T-cell (primary cell): ENCODE results near the gene ZFHX3. TPM values are rescaled to one million over a fixed set of nuclear protein-coding genes. Genes with fewer than 3 reads are reported as not detected.

Experiments used
- ATAC-seq, 4 experiments: fragments of 200-7000 bp in 3 of 4; fragments of 150-1000 bp in 1 of 4; cut with Tn5 transposase; replicated peaks in 1 of 4; 1 replicate in 3 of 4; 2 replicates in 1 of 4; pipeline ENCODE4 v1.10.0; 2021; ENCODE audit warnings: moderate library complexity in 3 of 4, mild to moderate bottlenecking in 2 of 4, moderate number of reproducible peaks in 1 of 4
- CTCF ChIA-PET, 2 donors: fragments of 300-600 bp; sonication (Branson Sonifier 250); formaldehyde crosslinking; loops; one replicate each; lab custom pipeline; 2022; ENCODE audit warnings: antibody characterized with exemption in 2 of 2; lab: Charles Lee
- POLR2A ChIA-PET, 2 donors: fragments of 300-600 bp; sonication (Branson Sonifier 250); formaldehyde crosslinking; loops; one replicate each; lab custom pipeline; 2022; ENCODE audit warnings: antibody characterized with exemption in 2 of 2; lab: Charles Lee
- DNase-seq, 35 experiments: peaks; one replicate each; pipeline versions ENCODE4 v3.0.0 to v3.0.0-alpha.2; 2013 to 2023
- H3K27ac ChIP-seq: one replicate; pipeline ENCODE4 v1.5.1; 2013; ENCODE audit warnings: low read length
- H3K27me3 ChIP-seq, 2 experiments: replicated peaks in 1 of 2; 1 replicate in 1 of 2; 2 replicates in 1 of 2; pipeline versions ENCODE4 v1.6.1 to v1.7.0; 2013; ENCODE audit warnings: low read length in 1 of 2, mixed read lengths in 1 of 2; ENCODE audit not compliant: control insufficient read depth in 2 of 2, insufficient read depth in 2 of 2; ENCODE audit errors: extremely low read depth in 1 of 2
- H3K36me3 ChIP-seq, 2 donors: 1 replicate in 1 of 2; 2 replicates in 1 of 2; pipeline versions ENCODE4 v1.6.1 to v1.7.0; 2013; ENCODE audit warnings: low read length in 1 of 2; ENCODE audit not compliant: control insufficient read depth in 2 of 2, insufficient read depth in 1 of 2; ENCODE audit errors: extremely low read depth in 1 of 2
- H3K4me1 ChIP-seq, 2 experiments: 1 replicate in 1 of 2; 2 replicates in 1 of 2; pipeline versions ENCODE4 v1.6.1 to v1.7.0; 2013; ENCODE audit warnings: low read length in 2 of 2, mixed read lengths in 1 of 2; ENCODE audit not compliant: insufficient read depth in 2 of 2, control insufficient read depth in 1 of 2; ENCODE audit errors: extremely low read depth in 1 of 2
- H3K4me3 ChIP-seq, 2 donors: 1 replicate in 1 of 2; 2 replicates in 1 of 2; pipeline versions ENCODE4 v1.5.1 to v1.7.0; 2013; ENCODE audit warnings: mild to moderate bottlenecking in 2 of 2, low read length in 1 of 2, moderate library complexity in 1 of 2; ENCODE audit not compliant: control insufficient read depth in 1 of 2; ENCODE audit errors: extremely low read depth in 1 of 2
- H3K9me3 ChIP-seq: 2 replicates; pipeline ENCODE4 v1.7.0; 2013
- H3K27ac Mint-ChIP-seq, 2 donors: one replicate each; pipeline ENCODE4 v1.8.0; 2020 to 2021; ENCODE audit warnings: mild to moderate bottlenecking in 2 of 2, mixed read lengths in 2 of 2
- H3K27me3 Mint-ChIP-seq, 2 donors: one replicate each; pipeline ENCODE4 v1.8.0; 2021 to 2022; ENCODE audit warnings: mixed read lengths in 2 of 2
- H3K36me3 Mint-ChIP-seq: one replicate; pipeline ENCODE4 v1.8.0; 2021; ENCODE audit warnings: mixed read lengths
- H3K4me1 Mint-ChIP-seq, 3 donors: one replicate each; pipeline ENCODE4 v1.8.0; 2020 to 2022; ENCODE audit warnings: mixed read lengths in 3 of 3, mild to moderate bottlenecking in 1 of 3
- H3K4me3 Mint-ChIP-seq, 3 donors: one replicate each; pipeline ENCODE4 v1.8.0; 2020 to 2022; ENCODE audit warnings: mild to moderate bottlenecking in 3 of 3, mixed read lengths in 3 of 3, moderate library complexity in 3 of 3
- H3K9me3 Mint-ChIP-seq, 3 donors: one replicate each; pipeline ENCODE4 v1.8.0; 2020 to 2022; ENCODE audit warnings: mixed read lengths in 3 of 3
- WGBS: methylation state at CpG from one replicate; pipeline ENCODE4 v1.1.5; 2013; ENCODE audit warnings: missing lambda C conversion rate; ENCODE audit not compliant: insufficient coverage; 5-methylcytosine and 5-hydroxymethylcytosine counted together
- total RNA-seq, 35 experiments: library from RNA in 6 of 35; stranded (reverse) in 6 of 35; fragments of 120-200 nt in 1 of 35; gene quantifications; one replicate each; pipeline versions ENCODE4 v1.2.1 to v1.2.4 and lab custom pipeline; 2013 to 2026

Gene ZFHX3
- total RNA-seq, 5 donors from 2014 or later (not counting 1 experiment from before 2014, with no cell fraction given), result 0.35 to 2.1 (median 1.0) TPM

- peaks cover 14 to 28% of the 10 kb centered on the region in 2 experiments for H3K4me1 ChIP-seq
- Mint-ChIP-seq H3K27me3 (peaks cover 56 to 71% of the 10 kb centered on the region in 2 donors), H3K4me1 (peaks cover 12 to 36% (median 25%) of the 10 kb centered on the region in 3 donors)
Measured at GRCh38 chr16:73062001-73062616, 14.2 kb upstream of the ZFHX3 start.

GRCh38 chr16:73060892-73061490 lies 13.1 kb upstream of the ZFHX3 start:
- no peak overlapping the region for H3K4me3 Mint-ChIP-seq
- Histone ChIP-seq H3K4me1 (peaks cover 19 to 28% of the 10 kb centered on the region in 2 experiments), H3K4me3 (no peak overlapping the region), H3K27ac (no peak overlapping the region), H3K27me3 (peaks cover 39 to 47% of the 10 kb centered on the region in 2 experiments), H3K36me3 (no peaks in the 10 kb centered on the region), H3K9me3 (no peaks in the 10 kb centered on the region)
- DNase-seq (no peak), ATAC-seq (no peak)
- ChIA-PET POLR2A (no interaction called here), CTCF (no interaction called here)
- no peaks in the 10 kb centered on the region for H3K36me3 Mint-ChIP-seq
- WGBS, result 73% methylated on average over 2 of the region's 4 CpGs
- peaks cover 67 to 74% of the 10 kb centered on the region in 2 donors for H3K27me3 Mint-ChIP-seq
- peaks cover 13 to 42% (median 32%) of the 10 kb centered on the region in 3 donors for H3K4me1 Mint-ChIP-seq
- H3K27ac Mint-ChIP-seq, result no peak overlapping the region
- no peaks in the 10 kb centered on the region for H3K9me3 Mint-ChIP-seq

More at GRCh38 chr16:73062001-73062616, 14.2 kb upstream of the ZFHX3 start:
- ATAC-seq, result no peak
- Mint-ChIP-seq H3K27ac (peak overlapping the region in 1 of 2 donors; percentile 24), H3K36me3 (no peaks in the 10 kb centered on the region), H3K9me3 (no peaks in the 10 kb centered on the region), H3K4me3 (peak overlapping the region in 1 of 3 donors; percentile 20)
- Histone ChIP-seq H3K27ac (no peak overlapping the region), H3K27me3 (peaks cover 33 to 53% of the 10 kb centered on the region in 2 experiments), H3K4me3 (no peak overlapping the region), H3K9me3 (no peaks in the 10 kb centered on the region), H3K36me3 (no peaks in the 10 kb centered on the region)
- ChIA-PET CTCF (no interaction called here), POLR2A (no interaction called here)
- DNase-seq, result no peak
- 67% methylated on average over 1 of the region's 3 CpGs for WGBS

GRCh38 chr16:73059779-73060615 lies 12.1 kb upstream of the ZFHX3 start:
- POLR2A ChIA-PET, result no interaction called here
- H3K36me3 Mint-ChIP-seq, result no peaks in the 10 kb centered on the region
- no peaks in the 10 kb centered on the region for H3K9me3 ChIP-seq
- no peaks in the 10 kb centered on the region for H3K36me3 ChIP-seq
- peak overlapping the region; percentile 63 to 86 (median 83) for H3K4me3 Mint-ChIP-seq
- 81% methylated on average over 5 of the region's 10 CpGs for WGBS
- ATAC-seq (no peak), DNase-seq (no peak)
- H3K4me1 ChIP-seq, result peaks cover 21 to 30% of the 10 kb centered on the region in 2 experiments
- H3K27ac ChIP-seq, result no peak overlapping the region
- H3K27me3 ChIP-seq, result peaks cover 33 to 51% of the 10 kb centered on the region in 2 experiments
- H3K4me1 Mint-ChIP-seq, result peaks cover 15 to 48% (median 38%) of the 10 kb centered on the region in 3 donors
- H3K4me3 ChIP-seq, result no peak overlapping the region
- CTCF ChIA-PET, result interaction anchor here in 1 of 2 donors (0.7 kb wide), 1 partner anchor 13 kb away, joined by 5 read pairs; no protein-coding TSS in a partner anchor
- peaks cover 67 to 74% of the 10 kb centered on the region in 2 donors for H3K27me3 Mint-ChIP-seq
- H3K9me3 Mint-ChIP-seq, result no peaks in the 10 kb centered on the region
- no peak overlapping the region for H3K27ac Mint-ChIP-seq

- no peaks in the 10 kb centered on the region for H3K36me3 Mint-ChIP-seq
- Histone ChIP-seq H3K27me3 (peaks cover 30 to 41% of the 10 kb centered on the region in 2 experiments), H3K9me3 (no peaks in the 10 kb centered on the region), H3K4me3 (peak overlapping the region; percentile 21 to 58), H3K27ac (no peak overlapping the region), H3K36me3 (no peaks in the 10 kb centered on the region), H3K4me1 (peaks cover 17 to 19% of the 10 kb centered on the region in 2 experiments)
- peaks cover 14 to 44% (median 35%) of the 10 kb centered on the region in 3 donors for H3K4me1 Mint-ChIP-seq
- peak in 1 of 35 experiments; percentile 17 for DNase-seq
- peaks cover 65 to 67% of the 10 kb centered on the region in 2 donors for H3K27me3 Mint-ChIP-seq
- H3K4me3 Mint-ChIP-seq, result peak overlapping the region; percentile 63 to 86 (median 83)
- POLR2A ChIA-PET, result no interaction called here
- peak overlapping the region in 1 of 2 donors; percentile 36 for H3K27ac Mint-ChIP-seq
- WGBS, result under 1% methylated on average over 65 of the region's 72 CpGs
- CTCF ChIA-PET, result interaction anchor here in 1 of 2 donors (0.7 kb wide), 1 partner anchor 227 kb away, joined by 3 read pairs; no protein-coding TSS in a partner anchor
- H3K9me3 Mint-ChIP-seq, result no peaks in the 10 kb centered on the region
- ATAC-seq, result peak; percentile 20 to 42 (median 26)
Measured at GRCh38 chr16:73058616-73059409, 10.9 kb upstream of the ZFHX3 start.

- Mint-ChIP-seq H3K4me1 (peaks cover 12 to 41% (median 33%) of the 10 kb centered on the region in 3 donors), H3K9me3 (no peaks in the 10 kb centered on the region), H3K36me3 (no peaks in the 10 kb centered on the region), H3K27ac (no peak overlapping the region), H3K4me3 (peak overlapping the region in 2 of 3 donors; percentile 37 to 86), H3K27me3 (peaks cover 59 to 66% of the 10 kb centered on the region in 2 donors)
- ChIA-PET CTCF (no interaction called here), POLR2A (no interaction called here)
- H3K27me3 ChIP-seq, result peaks cover 29 to 35% of the 10 kb centered on the region in 2 experiments
- H3K4me3 ChIP-seq, result peak overlapping the region in 1 of 2 donors; percentile 23
- H3K9me3 ChIP-seq, result no peaks in the 10 kb centered on the region
- no peaks in the 10 kb centered on the region for H3K36me3 ChIP-seq
- H3K4me1 ChIP-seq, result peaks cover 15 to 17% of the 10 kb centered on the region in 2 experiments
- ATAC-seq, result peak; percentile 46 to 69 (median 53)
- no peak overlapping the region for H3K27ac ChIP-seq
- DNase-seq, result peak in 2 of 35 experiments; percentile 4 to 27
- WGBS, result under 1% methylated on average over 48 of the region's 61 CpGs
Measured at GRCh38 chr16:73058221-73058615, 10.3 kb upstream of the ZFHX3 start.
